WI38 (cell line): ENCODE measurements around the gene KIF21B.
"Not testable (repeated sequence)": the region's sequence is repeated elsewhere in the genome, so short reads cannot be mapped to it uniquely, and the experiment has no call there.

ENCODE experiments used
- H3K4me3 ChIP-seq: 2 replicates; pipeline ENCODE4 v1.5.1; 2011; ENCODE audit warnings: low read depth, mild to moderate bottlenecking, control low read depth, low read length
- TF ChIP-seq, protein P1 (sequence below): IDR thresholded peaks from 2 replicates; pipeline ENCODE4 v1.5.1; 2012; ENCODE audit warnings: low read depth, mild to moderate bottlenecking, control low read depth, low read length

Gene KIF21B

DNA sequence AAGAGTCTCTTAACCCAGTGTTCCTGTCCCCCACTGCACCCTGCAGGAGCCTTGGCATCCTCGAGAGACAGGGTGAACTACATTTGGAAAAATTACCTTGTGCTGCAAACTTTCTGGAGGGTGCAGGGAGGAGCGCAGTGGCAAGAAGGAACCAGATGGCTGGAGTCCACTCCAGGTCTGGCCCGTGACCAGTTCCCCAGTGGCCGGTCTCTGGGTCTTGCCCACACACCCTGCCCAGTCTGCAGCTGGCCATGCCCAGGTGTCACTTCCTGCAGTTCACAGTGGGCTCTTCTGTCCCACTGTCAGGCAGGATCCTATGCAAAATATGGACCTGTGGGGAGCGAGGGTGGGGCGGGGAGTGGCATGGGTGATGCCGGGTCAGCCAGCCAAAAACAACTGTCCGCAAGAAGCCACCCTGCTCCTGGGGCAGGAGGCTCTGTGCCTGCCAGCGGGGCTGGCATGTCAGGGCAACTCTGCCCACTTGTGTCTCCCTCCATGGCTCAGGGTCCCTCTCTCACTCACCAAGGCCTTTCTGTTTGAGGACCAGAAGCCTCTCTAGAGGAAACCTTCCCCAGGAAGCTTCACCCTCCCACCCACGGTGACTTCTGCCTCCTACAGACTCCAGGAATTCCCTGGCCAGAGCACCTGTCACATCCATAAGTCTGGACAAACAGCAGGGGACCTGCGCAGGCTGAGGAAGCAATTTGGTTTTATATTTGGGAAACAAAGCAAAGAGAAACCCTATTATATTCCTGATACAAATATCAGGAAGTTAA lies 55.6 kb downstream of the KIF21B start:
- no peak overlapping the region for H3K4me3 ChIP-seq
- TF ChIP-seq, protein P1, sequence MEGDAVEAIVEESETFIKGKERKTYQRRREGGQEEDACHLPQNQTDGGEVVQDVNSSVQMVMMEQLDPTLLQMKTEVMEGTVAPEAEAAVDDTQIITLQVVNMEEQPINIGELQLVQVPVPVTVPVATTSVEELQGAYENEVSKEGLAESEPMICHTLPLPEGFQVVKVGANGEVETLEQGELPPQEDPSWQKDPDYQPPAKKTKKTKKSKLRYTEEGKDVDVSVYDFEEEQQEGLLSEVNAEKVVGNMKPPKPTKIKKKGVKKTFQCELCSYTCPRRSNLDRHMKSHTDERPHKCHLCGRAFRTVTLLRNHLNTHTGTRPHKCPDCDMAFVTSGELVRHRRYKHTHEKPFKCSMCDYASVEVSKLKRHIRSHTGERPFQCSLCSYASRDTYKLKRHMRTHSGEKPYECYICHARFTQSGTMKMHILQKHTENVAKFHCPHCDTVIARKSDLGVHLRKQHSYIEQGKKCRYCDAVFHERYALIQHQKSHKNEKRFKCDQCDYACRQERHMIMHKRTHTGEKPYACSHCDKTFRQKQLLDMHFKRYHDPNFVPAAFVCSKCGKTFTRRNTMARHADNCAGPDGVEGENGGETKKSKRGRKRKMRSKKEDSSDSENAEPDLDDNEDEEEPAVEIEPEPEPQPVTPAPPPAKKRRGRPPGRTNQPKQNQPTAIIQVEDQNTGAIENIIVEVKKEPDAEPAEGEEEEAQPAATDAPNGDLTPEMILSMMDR = no peak

GRCh38 chr1:200966934-200967333 lies 56.6 kb downstream of the KIF21B start:
- no peak overlapping the region for H3K4me3 ChIP-seq
- TF ChIP-seq, protein P1 = no peak

DNA sequence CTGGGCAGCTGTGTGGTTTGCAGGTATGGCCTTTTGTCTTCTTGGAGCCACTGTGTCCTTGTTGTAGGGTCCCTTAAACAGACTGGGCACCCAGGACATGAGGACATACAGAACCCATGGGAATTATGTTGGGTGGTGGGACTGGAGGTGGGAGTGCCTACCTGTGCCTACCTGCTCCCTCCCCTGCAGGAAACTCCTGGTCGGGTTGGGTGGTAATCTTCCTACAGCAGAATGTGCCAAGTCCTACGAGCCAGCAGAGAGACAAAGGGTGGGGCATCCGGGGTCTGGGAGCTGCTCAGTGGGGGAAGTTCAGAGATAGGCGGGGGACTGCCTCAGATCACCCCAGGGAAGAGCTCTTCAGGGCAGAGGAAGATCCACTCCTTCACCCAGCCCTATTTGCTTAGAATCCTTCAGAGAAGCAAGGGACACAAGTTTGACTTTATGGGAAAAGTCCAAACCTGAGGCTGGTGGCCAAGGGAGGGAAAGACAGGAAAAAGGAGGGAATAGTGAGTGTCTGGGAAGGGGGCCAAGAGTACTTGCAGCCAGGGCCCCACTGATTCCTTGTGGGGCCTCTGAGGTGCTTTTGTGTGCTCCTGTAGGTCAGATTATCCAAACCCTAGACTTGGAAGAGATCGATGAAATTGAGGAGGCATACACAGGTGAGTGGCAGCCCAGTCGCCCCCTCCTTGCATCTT lies 58.3 kb downstream of the KIF21B start:
- TF ChIP-seq, protein P1 = no peak
- H3K4me3 ChIP-seq = no peak overlapping the region

DNA sequence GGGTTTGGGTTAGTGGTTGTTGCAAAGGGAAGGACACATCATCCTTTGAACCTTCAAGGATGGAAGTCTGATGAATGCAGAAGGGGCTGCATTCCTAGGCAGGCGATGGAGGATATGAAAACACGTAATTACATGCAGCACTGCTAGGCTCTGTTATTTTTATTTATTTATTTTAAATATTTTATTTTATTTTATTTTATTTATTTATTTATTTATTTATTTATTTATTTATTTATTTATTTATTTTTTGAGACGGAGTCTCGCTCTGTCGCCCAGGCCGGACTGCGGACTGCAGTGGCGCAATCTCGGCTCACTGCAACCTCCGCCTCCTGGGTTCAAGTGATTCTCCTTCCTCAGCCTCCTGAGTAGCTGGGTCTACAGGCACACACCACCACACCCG lies 59.6 kb downstream of the KIF21B start:
- H3K4me3 ChIP-seq = not testable (repeated sequence)

DNA sequence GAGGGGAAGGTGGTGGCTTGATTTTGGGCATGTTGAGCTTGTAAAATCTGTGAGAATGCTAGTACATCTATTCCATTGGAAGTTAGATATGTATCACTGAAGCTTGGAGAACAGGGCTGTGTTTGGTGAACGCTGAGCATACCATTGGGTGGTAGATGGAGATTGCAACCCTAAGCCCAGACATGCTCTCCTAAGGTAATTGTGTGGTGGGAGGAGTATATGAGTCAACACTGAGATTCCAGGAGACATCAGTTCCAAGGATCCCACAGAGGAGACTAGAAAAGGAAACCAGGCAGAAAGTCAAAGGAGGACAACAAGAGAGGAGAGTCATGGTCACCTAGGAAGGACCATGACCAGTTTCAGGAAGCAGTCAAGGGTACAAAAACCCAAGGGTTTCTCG lies 60.4 kb downstream of the KIF21B start:
- TF ChIP-seq, protein P1 = no peak
- H3K4me3 ChIP-seq = no peak overlapping the region

DNA sequence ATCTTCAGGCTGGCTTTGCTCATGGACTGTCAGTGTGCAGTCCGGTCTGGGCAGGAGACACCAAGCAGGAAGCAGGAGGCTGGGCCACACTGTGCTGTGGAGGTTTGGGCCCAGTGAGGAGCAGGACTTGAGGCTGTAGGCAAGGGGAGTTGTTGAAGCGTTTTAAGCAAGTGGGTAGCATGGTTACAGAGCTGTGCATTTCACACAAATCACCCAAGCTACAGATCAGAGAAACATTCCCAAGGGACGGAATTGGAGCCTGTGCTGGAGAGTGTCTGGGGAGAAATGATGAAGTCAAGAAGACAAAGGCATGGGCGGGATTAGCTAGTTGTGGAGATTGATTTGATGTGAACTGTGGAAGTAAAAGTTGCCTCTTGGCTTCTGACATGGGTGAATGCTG lies 60.9 kb downstream of the KIF21B start:
- TF ChIP-seq, protein P1 = no peak
- no peak overlapping the region for H3K4me3 ChIP-seq

GRCh38 chr1:200962151-200962550 lies 61.4 kb downstream of the KIF21B start:
- not testable (repeated sequence) for H3K4me3 ChIP-seq

DNA sequence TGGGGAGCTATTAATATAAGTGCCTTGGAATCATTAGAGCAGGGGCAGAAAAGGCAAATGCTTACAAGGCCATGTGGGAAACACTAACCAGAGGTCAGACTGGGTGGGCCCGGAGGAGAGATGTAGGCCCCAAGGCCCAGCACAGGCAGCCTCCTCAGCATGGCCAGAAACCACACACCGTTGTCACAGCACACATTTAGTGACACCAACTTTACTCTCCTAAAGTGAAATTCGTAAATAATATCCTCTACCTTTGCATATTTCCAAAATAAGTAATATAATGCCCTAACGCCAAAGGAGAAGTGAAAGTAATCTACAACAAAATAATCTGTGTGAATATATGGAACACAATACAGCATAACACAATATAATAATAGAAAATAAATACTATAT lies 62.6 kb downstream of the KIF21B start:
- H3K4me3 ChIP-seq = no peak overlapping the region
- TF ChIP-seq, protein P1 = no peak
